ENCODE results near the gene CAPNS1. TPM values are rescaled to one million over a fixed set of nuclear protein-coding genes. Genes with fewer than 3 reads are reported as not detected.

CAPNS1 gene
- total and polyA plus RNA-seq, 9 of the 15 experiments (the other 6 are each of a cell fraction or from before 2014, with no cell fraction given), result 77.9 to 576 (median 258) TPM

- TF ChIP-seq ZNF609 (CRISPR knock-in tag; IDR thresholded peaks at IDR 0.05; ENCODE audit: borderline replicate concordance), result peak; percentile 55; the same call in 1 of the 2 replicates
- 0 out of 2 replicates have a peak, but pooled peaks have one; percentile 45 for TF ChIP-seq ZNF239 (CRISPR knock-in tag; IDR thresholded peaks at IDR 0.05)
- TF ChIP-seq CBX1 (IDR thresholded peaks at IDR 0.05; ENCODE audit: low read depth), result peak; percentile 76; the same call in 1 of the 2 replicates
- peak in 1 of 2 experiments; percentile 16; a peak in 1 of 4 replicates for TF ChIP-seq TBL1XR1 (IDR thresholded peaks at IDR 0.05; ENCODE audit: low read length in 2 of 2)
- no peak for TF ChIP-seq REST (IDR thresholded peaks at IDR 0.05; ENCODE audit: borderline replicate concordance)
- peak; percentile 75; the same call in 1 of the 2 replicates for TF ChIP-seq REST (CRISPR knock-in tag; IDR thresholded peaks at IDR 0.05; ENCODE audit: low read depth)
- peak; percentile 93 for TF ChIP-seq MEIS2 (IDR thresholded peaks at IDR 0.05; ENCODE audit: partially characterized antibody)
- TF ChIP-seq NEUROD1 (IDR thresholded peaks at IDR 0.05; ENCODE audit: borderline replicate concordance, low read depth, low read length, partially characterized antibody), result peak; percentile 74
- peak; percentile 70; the same call in 1 of the 2 replicates for TF ChIP-seq RAD51 (IDR thresholded peaks at IDR 0.05; ENCODE audit: borderline replicate concordance, low read depth)
- TF ChIP-seq COPS2 (conservative IDR thresholded peaks at IDR 0.05), result no peak
- TF ChIP-seq BRF1 (IDR thresholded peaks at IDR 0.05; ENCODE audit: borderline replicate concordance, extremely low read depth, insufficient read length), result no peak
- TF ChIP-seq SMAD4 (CRISPR knock-in tag; conservative IDR thresholded peaks at IDR 0.05), result 0 out of 2 replicates have a peak, but pooled peaks have one; percentile 59
- peak; percentile 90 for TF ChIP-seq USF1 (CRISPR knock-in tag; IDR thresholded peaks at IDR 0.05)
Observed at GRCh38 chr19:36114721-36115452, 25.0 kb upstream of the CAPNS1 start, which contains the start of gene POLR2I (continued).

Measured in K562 (cell line).